Smooth muscle cell (in vitro differentiated cells): ENCODE results near the gene PPIC. TPM values are rescaled to one million over a fixed set of nuclear protein-coding genes. Genes with fewer than 3 reads are reported as not detected.

Experiments used
- DNase-seq: peaks from one replicate; lab custom pipeline; 2025; ENCODE audit not compliant: unreplicated experiment; lab: John Stamatoyannopoulos, UW
- H2AFZ ChIP-seq: fragments of 200-600 bp; sonication (generic); 2 replicates; pipeline ENCODE4 v1.6.0; 2016; ENCODE audit warnings: antibody characterized with exemption, low read depth, mild to moderate bottlenecking
- H3F3A ChIP-seq: fragments of 200-600 bp; sonication (generic); 2 replicates; pipeline ENCODE4 v1.6.0; 2017; ENCODE audit warnings: antibody characterized with exemption, low read depth
- H3K27ac ChIP-seq: fragments of 200-600 bp; sonication (generic); 2 replicates; pipeline ENCODE4 v1.5.1; 2016; ENCODE audit warnings: low read depth, mild to moderate bottlenecking
- H3K27me3 ChIP-seq: fragments of 200-600 bp; sonication (generic); 2 replicates; pipeline ENCODE4 v1.6.1; 2016; ENCODE audit warnings: low read depth, mild to moderate bottlenecking
- H3K36me3 ChIP-seq: fragments of 200-600 bp; sonication (generic); 2 replicates; pipeline ENCODE4 v1.5.1; 2016; ENCODE audit warnings: low read depth
- H3K4me1 ChIP-seq: fragments of 200-600 bp; sonication (generic); 2 replicates; pipeline ENCODE4 v1.5.1; 2016; ENCODE audit warnings: low read depth
- H3K4me2 ChIP-seq: fragments of 200-600 bp; sonication (generic); 2 replicates; pipeline ENCODE4 v1.6.0; 2016; ENCODE audit warnings: mild to moderate bottlenecking
- H3K4me3 ChIP-seq: fragments of 200-600 bp; sonication (generic); 2 replicates; pipeline ENCODE4 v1.5.1; 2016; ENCODE audit warnings: mild to moderate bottlenecking
- H3K79me2 ChIP-seq: fragments of 200-600 bp; sonication (generic); 2 replicates; pipeline ENCODE4 v1.6.0; 2016; ENCODE audit warnings: low read depth, mild to moderate bottlenecking
- H3K9ac ChIP-seq: fragments of 200-600 bp; sonication (generic); 2 replicates; pipeline ENCODE4 v1.6.0; 2016; ENCODE audit warnings: low read depth
- H3K9me3 ChIP-seq: fragments of 200-600 bp; sonication (generic); replicated peaks from 2 replicates; pipeline ENCODE4 v1.5.1; 2016; ENCODE audit warnings: low read depth
- H4K20me1 ChIP-seq: fragments of 200-600 bp; sonication (generic); 2 replicates; pipeline ENCODE4 v1.6.0; 2016; ENCODE audit warnings: low read depth
- CTCF ChIP-seq: fragments of 200-600 bp; sonication (generic); IDR thresholded peaks from 2 replicates; pipeline ENCODE4 v1.5.1; 2017; ENCODE audit warnings: borderline replicate concordance, mild to moderate bottlenecking, antibody characterized with exemption; ENCODE audit not compliant: insufficient read depth, poor library complexity, severe bottlenecking
- WGBS: methylation state at CpG from one replicate; pipeline ENCODE4 v1.1.7; 2016; ENCODE audit warnings: low lambda C conversion rate; 5-methylcytosine and 5-hydroxymethylcytosine counted together
- polyA plus RNA-seq: library from polyadenylated mRNA; unstranded; fragments of >200 nt; fragmentation: Nextera tagmentation; extraction: Ambion mirVana; gene quantifications from 2 replicates; pipeline ENCODE4 v1.2.1, GENCODE V29; 2016
- total RNA-seq: library from RNA; depleted of rRNA; stranded (reverse); fragments of >200 nt; gene quantifications from 2 replicates; pipeline ENCODE4 v1.2.3, GENCODE V29; 2014

The PPIC gene
- total and polyA plus RNA-seq, 2 experiments from 2014 or later: 119 to 331 TPM

DNA sequence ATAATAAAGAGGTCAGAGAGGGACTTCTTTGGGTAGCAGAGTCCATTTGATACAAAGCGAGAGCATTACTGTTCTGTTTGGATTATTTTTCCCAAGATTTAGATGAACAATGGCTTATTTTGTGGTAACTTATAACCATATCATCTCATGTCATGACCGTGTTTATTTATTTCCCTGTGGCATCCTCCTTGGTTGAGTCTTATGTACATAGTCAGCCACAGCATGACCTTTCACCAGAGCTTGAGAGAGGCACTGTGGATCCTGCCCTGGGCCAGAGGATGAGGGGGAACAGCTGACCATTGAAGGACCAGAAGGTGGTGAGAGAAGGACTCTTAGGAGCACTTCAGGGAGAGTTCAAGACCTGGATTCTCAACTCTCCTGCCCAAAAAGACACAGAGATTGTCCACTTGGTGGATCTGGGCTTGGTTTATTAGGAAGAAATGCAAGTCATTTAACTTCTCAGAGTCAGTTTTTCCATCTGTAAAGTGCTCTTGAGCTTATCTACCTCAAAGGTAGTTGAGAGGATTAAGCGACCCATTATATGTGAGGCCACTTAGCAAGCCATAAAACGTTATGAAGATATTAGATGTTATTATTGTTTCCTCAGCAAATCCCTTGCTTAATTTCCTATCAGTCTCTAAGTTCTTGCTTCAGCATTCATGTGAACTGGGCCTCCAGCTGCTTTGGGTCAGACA is 51.4 kb downstream of the PPIC start:
- no peak for DNase-seq
- Histone ChIP-seq H3K27me3 (no peaks in the 10 kb centered on the region), H2AFZ (no peak overlapping the region), H3K27ac (no peak overlapping the region), H3K9me3 (no peaks in the 10 kb centered on the region), H3K36me3 (no peaks in the 10 kb centered on the region), H3K4me1 (no peaks in the 10 kb centered on the region), H3K79me2 (no peaks in the 10 kb centered on the region), H3F3A (no peaks in the 10 kb centered on the region), H3K9ac (no peak overlapping the region), H3K4me3 (no peak overlapping the region), H4K20me1 (peaks cover 4% of the 10 kb centered on the region), H3K4me2 (no peak overlapping the region)
- 85% methylated on average over 4 of the region's 4 CpGs for WGBS
- TF ChIP-seq CTCF: no peak

DNA sequence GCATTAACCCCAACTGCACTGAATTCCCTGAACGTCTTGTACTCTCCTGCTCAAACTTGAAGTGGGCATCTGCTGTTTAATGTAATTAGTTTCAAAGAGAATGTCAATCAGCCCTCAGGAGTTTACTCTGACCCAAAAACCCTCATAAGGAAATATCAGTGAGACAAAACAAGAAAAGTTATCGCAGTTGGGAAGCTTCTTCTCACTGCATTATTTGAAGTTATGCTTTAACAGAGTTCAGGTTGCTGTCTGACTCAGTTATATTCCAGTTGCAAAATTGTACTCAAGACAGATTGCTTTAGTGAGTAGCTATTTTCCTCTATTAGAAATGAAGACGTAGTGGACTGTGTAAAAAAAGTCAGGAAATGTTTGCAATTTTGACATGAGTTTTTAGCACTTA is 52.1 kb downstream of the PPIC start:
- no peaks in the 10 kb centered on the region for H3F3A ChIP-seq
- WGBS: 93% methylated on average over 3 of the region's 3 CpGs
- H3K9me3 ChIP-seq: no peaks in the 10 kb centered on the region
- H3K79me2 ChIP-seq: no peaks in the 10 kb centered on the region
- H4K20me1 ChIP-seq: peaks cover 5% of the 10 kb centered on the region
- H3K27ac ChIP-seq: no peak overlapping the region
- no peaks in the 10 kb centered on the region for H3K36me3 ChIP-seq
- TF ChIP-seq CTCF: no peak
- H3K4me3 ChIP-seq: no peak overlapping the region
- no peak overlapping the region for H2AFZ ChIP-seq
- H3K27me3 ChIP-seq: no peaks in the 10 kb centered on the region
- H3K9ac ChIP-seq: no peak overlapping the region
- no peak overlapping the region for H3K4me2 ChIP-seq
- no peaks in the 10 kb centered on the region for H3K4me1 ChIP-seq
- DNase-seq: no peak

GRCh38 chr5:122982376-122982775 is 54.1 kb downstream of the PPIC start:
- 0% methylated on average over 1 of the region's 1 CpG for WGBS

More at GRCh38 chr5:122982376-122982775, 54.1 kb downstream of the PPIC start:
- Histone ChIP-seq H3K4me1 (no peaks in the 10 kb centered on the region), H3K9ac (no peak overlapping the region), H3K36me3 (no peaks in the 10 kb centered on the region), H3K79me2 (no peaks in the 10 kb centered on the region), H3K4me2 (no peak overlapping the region), H3F3A (no peaks in the 10 kb centered on the region), H3K4me3 (no peak overlapping the region), H2AFZ (no peak overlapping the region), H3K9me3 (no peaks in the 10 kb centered on the region), H3K27me3 (no peaks in the 10 kb centered on the region), H3K27ac (no peak overlapping the region), H4K20me1 (peaks cover 5% of the 10 kb centered on the region)
- no peak for DNase-seq
- no peak for TF ChIP-seq CTCF
